ENCODE results near the gene FNDC11. TPM values are rescaled to one million over a fixed set of nuclear protein-coding genes. Genes with fewer than 3 reads are reported as not detected.

The FNDC11 gene
- total RNA-seq, 2 donors from 2014 or later: 1.8 to 12.1 TPM

DNA sequence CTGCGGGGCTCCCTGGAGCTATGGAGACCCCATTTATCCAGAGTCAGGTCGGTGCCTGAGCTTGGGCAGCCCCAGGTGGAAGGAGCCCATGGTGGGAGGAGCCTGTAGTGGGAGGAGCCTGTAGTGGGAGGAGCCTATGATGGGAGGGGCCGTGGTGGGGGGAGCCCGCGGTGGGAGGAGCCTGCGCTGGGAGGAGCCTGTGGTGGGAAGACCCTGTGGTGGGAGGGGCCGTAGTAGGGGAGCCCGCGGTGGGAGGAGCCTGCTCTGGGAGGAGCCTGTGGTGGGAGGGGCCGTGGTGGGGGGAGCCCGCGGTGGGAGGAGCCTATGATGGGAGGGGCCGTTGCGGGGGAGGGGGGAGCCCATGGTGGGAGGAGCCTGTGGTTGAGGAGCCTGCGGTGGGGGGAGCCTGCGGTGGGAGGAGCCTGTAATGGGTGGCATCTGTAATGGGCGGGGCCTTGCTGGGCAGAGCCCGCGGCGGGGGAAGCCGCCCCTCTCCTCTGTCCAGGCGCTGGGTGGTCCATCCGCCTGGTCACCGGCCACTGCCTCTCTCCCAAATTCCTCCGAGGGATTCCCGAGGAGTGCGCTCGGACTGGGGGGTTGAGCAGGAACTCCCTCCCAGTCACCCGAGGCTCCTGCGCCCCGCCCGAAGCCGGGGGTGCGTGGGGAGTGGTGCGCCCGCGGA is 567 bp upstream of the FNDC11 start:
- TF ChIP-seq POLR2A (IDR thresholded peaks at IDR 0.05) (peak; percentile 42), POLR2AphosphoS5 (IDR thresholded peaks at IDR 0.05) (no peak)
- TF ChIP-seq, protein P1, sequence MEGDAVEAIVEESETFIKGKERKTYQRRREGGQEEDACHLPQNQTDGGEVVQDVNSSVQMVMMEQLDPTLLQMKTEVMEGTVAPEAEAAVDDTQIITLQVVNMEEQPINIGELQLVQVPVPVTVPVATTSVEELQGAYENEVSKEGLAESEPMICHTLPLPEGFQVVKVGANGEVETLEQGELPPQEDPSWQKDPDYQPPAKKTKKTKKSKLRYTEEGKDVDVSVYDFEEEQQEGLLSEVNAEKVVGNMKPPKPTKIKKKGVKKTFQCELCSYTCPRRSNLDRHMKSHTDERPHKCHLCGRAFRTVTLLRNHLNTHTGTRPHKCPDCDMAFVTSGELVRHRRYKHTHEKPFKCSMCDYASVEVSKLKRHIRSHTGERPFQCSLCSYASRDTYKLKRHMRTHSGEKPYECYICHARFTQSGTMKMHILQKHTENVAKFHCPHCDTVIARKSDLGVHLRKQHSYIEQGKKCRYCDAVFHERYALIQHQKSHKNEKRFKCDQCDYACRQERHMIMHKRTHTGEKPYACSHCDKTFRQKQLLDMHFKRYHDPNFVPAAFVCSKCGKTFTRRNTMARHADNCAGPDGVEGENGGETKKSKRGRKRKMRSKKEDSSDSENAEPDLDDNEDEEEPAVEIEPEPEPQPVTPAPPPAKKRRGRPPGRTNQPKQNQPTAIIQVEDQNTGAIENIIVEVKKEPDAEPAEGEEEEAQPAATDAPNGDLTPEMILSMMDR (IDR thresholded peaks at IDR 0.05): no peak
- peak overlapping the region; percentile 38 to 51 for H3K4me3 ChIP-seq
- H3K9me3 ChIP-seq: no peaks in the 10 kb centered on the region
- intact Hi-C loops (cut with DNase I): no loop called here
- peak; percentile 81 for DNase-seq (ENCODE audit: low spot score)
- 4% methylated on average over 36 of the region's 37 CpGs for WGBS
- no peak overlapping the region for H3K27ac ChIP-seq
- no peaks in the 10 kb centered on the region for H3K27me3 ChIP-seq (replicated peaks; ENCODE audit: insufficient read depth)
- H3K36me3 ChIP-seq: no peaks in the 10 kb centered on the region
- no peaks in the 10 kb centered on the region for H3K4me1 ChIP-seq (replicated peaks)

DNA sequence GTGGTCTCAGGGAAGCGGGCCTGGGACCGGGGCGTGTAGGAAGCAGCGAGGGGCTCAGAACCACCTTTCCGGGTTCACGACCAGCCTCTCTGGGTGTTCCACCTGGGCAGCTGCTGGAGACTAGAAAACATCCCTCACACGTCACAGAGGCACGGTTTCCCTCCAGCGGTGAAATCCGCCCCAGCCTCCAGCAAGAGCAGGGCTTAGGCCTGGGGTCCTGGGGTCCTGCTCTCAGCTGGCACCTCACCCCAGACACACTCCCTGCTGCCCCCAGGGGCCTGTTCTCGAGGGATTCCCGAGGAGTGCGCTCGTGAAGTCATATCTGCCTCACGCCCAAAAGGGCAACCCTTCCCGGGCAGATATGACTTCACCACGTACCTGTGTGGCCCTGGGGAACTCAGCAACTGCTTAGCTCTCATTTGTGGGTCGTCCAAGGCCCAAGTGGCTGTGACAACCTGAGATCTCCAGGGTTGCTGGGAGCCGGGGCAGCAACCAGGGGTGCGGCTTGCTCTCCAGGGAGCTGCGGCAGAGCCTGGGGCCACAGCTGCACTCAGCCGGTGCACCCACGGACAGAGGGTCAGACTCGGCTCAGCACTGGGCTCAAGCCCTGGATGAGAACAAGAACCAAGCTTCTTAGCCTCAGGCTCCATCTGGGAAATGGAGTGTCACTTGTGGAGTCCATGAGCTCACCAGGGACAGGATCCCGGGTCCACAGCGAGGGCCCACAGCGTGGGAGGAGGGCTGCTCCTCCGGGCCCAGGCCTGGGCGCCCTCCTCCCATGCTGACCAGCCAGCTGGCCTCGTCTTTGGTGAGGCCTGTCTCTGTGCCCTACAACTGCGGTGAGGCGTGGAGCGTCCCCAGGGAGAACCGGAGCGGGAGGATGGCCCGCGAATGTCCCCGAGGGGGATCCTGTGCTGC is 661 bp downstream of the FNDC11 start:
- WGBS: 80% methylated on average over 38 of the region's 38 CpGs

GRCh38 chr20:63555661-63556381 is 1.9 kb downstream of the FNDC11 start:
- peaks cover 0 to 4% of the 10 kb centered on the region in 2 donors for H3K36me3 ChIP-seq
- H3K27ac ChIP-seq: no peak overlapping the region
- H3K9me3 ChIP-seq: no peaks in the 10 kb centered on the region
- TF ChIP-seq, protein P1 (IDR thresholded peaks at IDR 0.05): no peak
- no peak for TF ChIP-seq POLR2AphosphoS5 (IDR thresholded peaks at IDR 0.05)
- no peak for TF ChIP-seq POLR2A (IDR thresholded peaks at IDR 0.05)
- 94% methylated on average over 30 of the region's 45 CpGs for WGBS
- no peak overlapping the region for H3K4me3 ChIP-seq
- intact Hi-C loops (cut with DNase I): no loop called here
- no peak for DNase-seq (ENCODE audit: low spot score)
- H3K4me1 ChIP-seq (replicated peaks): no peaks in the 10 kb centered on the region
- H3K27me3 ChIP-seq (replicated peaks; ENCODE audit: insufficient read depth): no peaks in the 10 kb centered on the region

More for the DNA sequence above, 661 bp downstream of the FNDC11 start:
- Histone ChIP-seq H3K4me1 (replicated peaks) (no peaks in the 10 kb centered on the region), H3K36me3 (no peaks in the 10 kb centered on the region), H3K27me3 (replicated peaks; ENCODE audit: insufficient read depth) (no peaks in the 10 kb centered on the region), H3K4me3 (peak overlapping the region; percentile 38 to 51), H3K27ac (no peak overlapping the region), H3K9me3 (no peaks in the 10 kb centered on the region)
- DNase-seq (ENCODE audit: low spot score): no peak
- intact Hi-C loops (cut with DNase I): no loop called here
- TF ChIP-seq, protein P1 (IDR thresholded peaks at IDR 0.05): no peak
- TF ChIP-seq POLR2A (IDR thresholded peaks at IDR 0.05) (no peak), POLR2AphosphoS5 (IDR thresholded peaks at IDR 0.05) (no peak)

- H3K4me3 ChIP-seq: no peak overlapping the region
- H3K27ac ChIP-seq: no peak overlapping the region
- no peaks in the 10 kb centered on the region for H3K9me3 ChIP-seq
- intact Hi-C loops (cut with DNase I): no loop called here
- WGBS: 68% methylated on average over 23 of the region's 23 CpGs
- peaks cover 0 to 4% of the 10 kb centered on the region in 2 donors for H3K36me3 ChIP-seq
- H3K4me1 ChIP-seq (replicated peaks): no peaks in the 10 kb centered on the region
- no peak for DNase-seq (ENCODE audit: low spot score)
- H3K27me3 ChIP-seq (replicated peaks; ENCODE audit: insufficient read depth): no peaks in the 10 kb centered on the region
- TF ChIP-seq POLR2AphosphoS5 (IDR thresholded peaks at IDR 0.05) (no peak), POLR2A (IDR thresholded peaks at IDR 0.05) (no peak)
- TF ChIP-seq, protein P1 (IDR thresholded peaks at IDR 0.05): no peak
Measured at GRCh38 chr20:63556873-63557478, 3.0 kb downstream of the FNDC11 start.

Measured in prostate gland (tissue), 2 donors.